HG03064 (cell line): ENCODE measurements around the gene GRAMD1B.

Experiments used
- ATAC-seq: cut with Tn5 transposase; IDR thresholded peaks from one replicate; pipeline ENCODE4 v1.9.1; 2021; ENCODE audit warnings: low read depth; ENCODE audit not compliant: unreplicated experiment

GRAMD1B gene

GRCh38 chr11:123429913-123430720, at the start of gene GRAMD1B:
Gene GRAMD1B, plus strand, starts transcription at chr11:123430269. Its CDS starts 524 bp downstream, at chr11:123430793.
- no peak for ATAC-seq

DNA sequence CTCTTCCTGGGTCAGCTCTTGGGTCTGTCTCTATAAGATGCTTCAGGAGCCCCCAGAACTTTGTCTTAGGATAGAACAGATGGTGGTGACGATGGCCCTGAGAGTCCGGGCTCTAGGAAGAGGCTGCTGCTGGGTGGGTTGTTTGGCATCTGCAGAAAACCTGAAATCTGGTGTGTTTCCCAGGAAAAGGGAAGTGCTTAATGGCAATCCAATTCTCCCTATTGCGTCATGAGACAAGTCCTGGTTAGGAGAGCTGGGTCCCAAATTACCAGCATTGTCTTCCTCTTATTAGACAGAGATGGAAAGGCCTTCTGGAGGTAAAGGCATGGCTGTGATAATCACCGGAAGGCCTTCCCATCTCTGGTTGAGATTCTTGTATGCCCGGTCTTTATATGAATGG, 48.9 kb upstream of the GRAMD1B start:
- no peak for ATAC-seq

- peak; percentile 60 for ATAC-seq
Measured at GRCh38 chr11:123381817-123382554, 48.1 kb upstream of the GRAMD1B start.

GRCh38 chr11:123382555-123383074, 47.5 kb upstream of the GRAMD1B start:
- no peak for ATAC-seq

GRCh38 chr11:123384116-123384515, 46.0 kb upstream of the GRAMD1B start:
- ATAC-seq, result no peak

DNA sequence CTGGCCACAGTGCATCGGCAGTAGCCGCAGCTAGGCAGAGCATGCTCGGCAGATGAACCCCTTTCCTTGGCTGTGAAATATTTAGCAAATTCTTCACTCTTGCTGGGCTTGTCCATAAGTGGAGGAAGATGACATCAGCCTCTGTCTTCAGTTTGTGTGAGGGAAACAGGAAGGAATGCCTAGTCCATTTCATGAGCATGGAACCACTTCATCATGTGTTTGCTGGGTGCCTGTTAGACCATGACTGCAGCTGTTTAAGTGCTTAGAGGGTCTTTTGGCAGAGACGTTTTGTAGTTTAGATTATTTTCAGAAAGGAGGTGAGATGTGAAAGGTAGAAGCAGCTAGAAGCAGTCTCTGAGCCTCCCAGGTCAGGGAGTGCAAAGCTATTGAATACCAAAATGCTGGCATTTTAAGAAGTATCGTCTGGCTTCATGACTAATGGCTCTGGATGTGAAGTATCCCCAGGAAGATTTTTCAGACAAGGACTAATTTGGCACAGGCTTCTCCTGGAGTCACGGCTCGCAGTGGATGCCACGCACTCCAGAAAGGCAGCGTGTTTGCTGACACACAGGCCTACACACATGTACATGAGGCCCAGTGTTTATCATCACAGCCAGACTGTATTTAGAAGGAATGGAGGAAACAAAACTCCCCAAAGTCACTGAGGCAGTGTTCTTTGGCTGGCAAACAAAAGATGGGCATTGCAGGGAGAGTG, 43.1 kb upstream of the GRAMD1B start:
- ATAC-seq, result no peak

GRCh38 chr11:123388640-123389039, 41.4 kb upstream of the GRAMD1B start:
- ATAC-seq, result no peak

DNA sequence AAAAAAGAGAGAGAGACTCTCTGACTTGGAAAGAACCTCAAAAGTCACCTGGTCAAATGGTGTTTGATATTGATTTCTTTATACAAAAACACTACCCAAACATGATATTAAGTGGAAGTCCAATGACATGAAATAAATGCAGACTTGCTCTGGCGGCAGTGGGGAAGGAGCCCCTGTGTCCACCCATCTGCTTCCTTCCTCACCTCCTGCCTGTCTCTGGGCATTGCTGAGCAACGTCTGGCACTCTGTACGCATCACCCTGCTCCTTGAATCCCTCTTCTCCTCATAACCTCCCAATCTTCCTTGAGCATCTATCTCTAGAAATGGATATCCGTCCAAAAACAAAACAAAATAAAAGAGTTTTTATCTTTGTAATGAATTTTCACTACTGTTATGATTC, 39.9 kb upstream of the GRAMD1B start:
- ATAC-seq, result no peak

GRCh38 chr11:123391646-123392348, 38.3 kb upstream of the GRAMD1B start:
- ATAC-seq, result no peak

DNA sequence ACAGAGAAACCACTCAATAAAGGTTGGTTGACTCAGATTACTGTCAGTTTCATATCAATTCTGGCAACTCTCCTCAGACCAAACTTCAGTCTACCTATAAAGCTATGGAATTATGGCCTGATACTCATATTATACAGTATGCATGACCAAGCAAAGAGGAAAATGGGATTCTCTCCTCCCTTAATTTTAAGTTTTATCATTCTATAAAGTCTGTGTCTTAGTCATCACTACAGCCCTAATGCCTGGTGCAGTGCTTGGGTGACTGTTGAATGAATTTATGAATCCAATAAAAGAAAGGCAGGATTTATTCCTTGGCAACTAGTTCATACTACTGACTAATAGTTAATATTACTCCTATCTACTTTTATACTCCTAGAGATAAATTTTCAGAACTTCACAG, 37.6 kb upstream of the GRAMD1B start:
- ATAC-seq, result no peak

- no peak for ATAC-seq
Measured at GRCh38 chr11:123392844-123393243, 37.2 kb upstream of the GRAMD1B start.

DNA sequence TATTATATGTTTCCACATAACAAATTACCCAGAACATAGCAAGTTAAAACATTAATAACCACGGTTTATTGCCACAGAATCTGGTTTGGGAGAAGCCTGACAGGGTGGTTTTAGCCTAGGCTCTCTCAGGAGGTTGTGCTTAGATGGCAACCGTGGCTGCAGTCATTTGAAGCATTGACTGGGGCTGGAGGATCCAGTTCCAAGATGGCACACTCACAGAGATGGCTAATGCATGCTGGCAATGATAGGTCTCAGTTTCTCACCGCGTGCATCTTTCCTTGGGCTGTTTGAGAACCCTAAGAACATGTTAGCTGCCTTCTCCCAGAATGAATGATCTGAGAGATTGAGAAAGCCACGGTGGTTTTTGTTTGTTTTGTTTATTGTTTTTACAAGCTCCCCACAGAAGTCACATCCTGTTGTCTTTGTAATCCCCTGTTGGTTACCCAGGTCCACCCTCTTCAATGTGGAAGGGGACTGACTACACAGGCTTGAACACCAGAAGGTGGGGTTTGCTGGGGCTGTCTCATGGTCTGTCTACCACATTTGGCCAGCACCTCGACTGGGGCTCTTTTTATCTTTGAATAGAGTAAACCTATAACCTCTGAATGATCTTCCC, 36.6 kb upstream of the GRAMD1B start:
- no peak for ATAC-seq

- no peak for ATAC-seq
Measured at GRCh38 chr11:123404676-123405075, 25.4 kb upstream of the GRAMD1B start.

DNA sequence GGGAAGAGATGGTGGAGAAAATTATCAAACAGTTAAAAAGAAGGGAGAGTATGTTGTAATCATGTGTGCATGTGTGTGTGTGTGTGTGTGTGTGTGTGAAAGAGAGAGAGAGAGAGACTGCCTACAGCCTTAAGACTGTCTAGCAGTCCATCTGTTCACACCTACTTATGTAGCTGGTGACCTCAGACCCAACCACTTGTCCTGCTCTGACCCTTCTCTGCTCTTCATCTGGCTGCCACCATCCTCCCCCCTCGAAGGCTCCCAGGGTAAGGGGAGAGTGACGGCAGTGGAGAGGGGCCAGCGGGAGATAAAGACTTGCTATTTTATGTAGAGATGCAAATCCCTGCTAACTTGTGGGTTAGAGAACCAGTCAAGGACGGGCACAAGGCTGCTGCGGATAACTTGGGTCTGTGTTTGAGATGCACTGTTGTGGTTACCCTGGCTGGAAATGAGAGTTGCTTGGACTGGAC, 24.9 kb upstream of the GRAMD1B start:
- ATAC-seq, result no peak

DNA sequence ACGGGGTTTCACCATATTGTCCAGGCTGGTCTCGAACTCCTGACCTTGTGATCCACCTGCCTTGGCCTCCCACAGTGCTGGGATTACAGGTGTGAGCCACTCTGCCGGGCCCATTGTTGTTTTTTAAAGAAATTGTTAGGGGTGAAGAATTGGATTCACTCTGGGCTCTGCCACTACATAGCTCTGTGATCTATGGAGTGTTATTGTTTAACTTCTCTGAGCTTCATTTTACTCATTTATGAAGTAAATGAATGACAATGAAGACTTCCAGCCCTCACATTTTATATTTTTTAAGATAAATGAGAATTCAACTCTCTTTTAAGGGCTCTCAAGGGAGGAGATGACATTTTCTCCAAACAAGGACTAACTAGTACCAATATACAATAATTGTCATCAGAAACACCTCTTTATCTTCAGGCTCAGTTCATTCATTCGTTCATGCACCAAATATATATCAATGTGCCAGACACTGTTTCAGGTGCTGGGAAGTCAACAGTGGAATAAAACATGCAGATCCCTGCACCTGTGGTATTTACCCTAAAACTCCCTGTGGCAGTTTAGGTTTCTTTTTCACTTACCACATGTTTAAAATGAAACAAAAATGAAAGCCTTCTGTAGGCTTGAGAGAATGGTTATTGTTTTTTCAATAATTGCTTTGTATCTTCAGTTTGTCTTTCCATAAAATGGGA, 23.5 kb upstream of the GRAMD1B start:
- ATAC-seq, result no peak

GRCh38 chr11:123407130-123407995, 22.7 kb upstream of the GRAMD1B start:
- ATAC-seq, result no peak

- no peak for ATAC-seq
Measured at GRCh38 chr11:123407996-123408597, 22.0 kb upstream of the GRAMD1B start.
